Measurements from ENCODE around the gene KCNAB2.

DNA sequence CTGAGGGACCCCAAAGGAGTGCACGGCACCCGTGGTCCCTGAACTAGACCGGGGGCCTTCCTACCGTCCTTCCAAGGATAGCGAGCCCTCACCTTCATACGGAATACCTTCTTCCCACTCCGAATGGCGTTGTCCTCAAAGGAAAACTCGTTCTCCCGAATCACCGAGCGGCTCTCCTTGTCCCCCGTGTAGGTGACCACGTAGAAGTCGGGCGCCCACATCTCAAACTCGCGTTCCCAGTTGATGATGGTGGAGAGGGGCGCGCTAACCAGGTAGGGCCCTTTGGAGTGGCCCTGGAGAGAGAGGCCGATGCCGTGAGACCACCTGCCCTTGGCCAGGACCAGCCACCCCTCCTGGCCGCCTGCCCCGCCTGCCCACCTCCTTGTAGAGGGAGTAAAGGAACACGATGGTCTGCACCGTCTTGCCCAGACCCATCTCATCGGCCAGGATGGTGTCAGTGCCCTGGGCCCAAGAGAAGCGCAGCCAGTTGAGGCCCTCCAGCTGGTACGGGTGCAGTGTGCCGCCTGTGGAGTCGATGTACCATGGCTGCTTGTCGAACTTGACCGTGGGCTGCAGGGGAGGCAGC lies 96.4 kb downstream of the KCNAB2 start:
- no peak for TF ChIP-seq GABPA (IDR thresholded peaks at IDR 0.05 in 1 of 2, conservative IDR thresholded peaks at IDR 0.05 in 1 of 2)
- no peak for TF ChIP-seq MAX (IDR thresholded peaks at IDR 0.05)
- TF ChIP-seq, protein P1, sequence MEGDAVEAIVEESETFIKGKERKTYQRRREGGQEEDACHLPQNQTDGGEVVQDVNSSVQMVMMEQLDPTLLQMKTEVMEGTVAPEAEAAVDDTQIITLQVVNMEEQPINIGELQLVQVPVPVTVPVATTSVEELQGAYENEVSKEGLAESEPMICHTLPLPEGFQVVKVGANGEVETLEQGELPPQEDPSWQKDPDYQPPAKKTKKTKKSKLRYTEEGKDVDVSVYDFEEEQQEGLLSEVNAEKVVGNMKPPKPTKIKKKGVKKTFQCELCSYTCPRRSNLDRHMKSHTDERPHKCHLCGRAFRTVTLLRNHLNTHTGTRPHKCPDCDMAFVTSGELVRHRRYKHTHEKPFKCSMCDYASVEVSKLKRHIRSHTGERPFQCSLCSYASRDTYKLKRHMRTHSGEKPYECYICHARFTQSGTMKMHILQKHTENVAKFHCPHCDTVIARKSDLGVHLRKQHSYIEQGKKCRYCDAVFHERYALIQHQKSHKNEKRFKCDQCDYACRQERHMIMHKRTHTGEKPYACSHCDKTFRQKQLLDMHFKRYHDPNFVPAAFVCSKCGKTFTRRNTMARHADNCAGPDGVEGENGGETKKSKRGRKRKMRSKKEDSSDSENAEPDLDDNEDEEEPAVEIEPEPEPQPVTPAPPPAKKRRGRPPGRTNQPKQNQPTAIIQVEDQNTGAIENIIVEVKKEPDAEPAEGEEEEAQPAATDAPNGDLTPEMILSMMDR (IDR thresholded peaks at IDR 0.05; ENCODE audit: low read depth, low read length, missing input control) = no peak
- TF ChIP-seq JUND (IDR thresholded peaks at IDR 0.05) = no peak
- no peak for TF ChIP-seq SP1 (IDR thresholded peaks at IDR 0.05)
- TF ChIP-seq, protein P2, sequence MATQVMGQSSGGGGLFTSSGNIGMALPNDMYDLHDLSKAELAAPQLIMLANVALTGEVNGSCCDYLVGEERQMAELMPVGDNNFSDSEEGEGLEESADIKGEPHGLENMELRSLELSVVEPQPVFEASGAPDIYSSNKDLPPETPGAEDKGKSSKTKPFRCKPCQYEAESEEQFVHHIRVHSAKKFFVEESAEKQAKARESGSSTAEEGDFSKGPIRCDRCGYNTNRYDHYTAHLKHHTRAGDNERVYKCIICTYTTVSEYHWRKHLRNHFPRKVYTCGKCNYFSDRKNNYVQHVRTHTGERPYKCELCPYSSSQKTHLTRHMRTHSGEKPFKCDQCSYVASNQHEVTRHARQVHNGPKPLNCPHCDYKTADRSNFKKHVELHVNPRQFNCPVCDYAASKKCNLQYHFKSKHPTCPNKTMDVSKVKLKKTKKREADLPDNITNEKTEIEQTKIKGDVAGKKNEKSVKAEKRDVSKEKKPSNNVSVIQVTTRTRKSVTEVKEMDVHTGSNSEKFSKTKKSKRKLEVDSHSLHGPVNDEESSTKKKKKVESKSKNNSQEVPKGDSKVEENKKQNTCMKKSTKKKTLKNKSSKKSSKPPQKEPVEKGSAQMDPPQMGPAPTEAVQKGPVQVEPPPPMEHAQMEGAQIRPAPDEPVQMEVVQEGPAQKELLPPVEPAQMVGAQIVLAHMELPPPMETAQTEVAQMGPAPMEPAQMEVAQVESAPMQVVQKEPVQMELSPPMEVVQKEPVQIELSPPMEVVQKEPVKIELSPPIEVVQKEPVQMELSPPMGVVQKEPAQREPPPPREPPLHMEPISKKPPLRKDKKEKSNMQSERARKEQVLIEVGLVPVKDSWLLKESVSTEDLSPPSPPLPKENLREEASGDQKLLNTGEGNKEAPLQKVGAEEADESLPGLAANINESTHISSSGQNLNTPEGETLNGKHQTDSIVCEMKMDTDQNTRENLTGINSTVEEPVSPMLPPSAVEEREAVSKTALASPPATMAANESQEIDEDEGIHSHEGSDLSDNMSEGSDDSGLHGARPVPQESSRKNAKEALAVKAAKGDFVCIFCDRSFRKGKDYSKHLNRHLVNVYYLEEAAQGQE (IDR thresholded peaks at IDR 0.05) = no peak
- no peak for TF ChIP-seq TAF1 (conservative IDR thresholded peaks at IDR 0.05)
- no peak for TF ChIP-seq YY1 (IDR thresholded peaks at IDR 0.05)
- TF ChIP-seq, protein P3, sequence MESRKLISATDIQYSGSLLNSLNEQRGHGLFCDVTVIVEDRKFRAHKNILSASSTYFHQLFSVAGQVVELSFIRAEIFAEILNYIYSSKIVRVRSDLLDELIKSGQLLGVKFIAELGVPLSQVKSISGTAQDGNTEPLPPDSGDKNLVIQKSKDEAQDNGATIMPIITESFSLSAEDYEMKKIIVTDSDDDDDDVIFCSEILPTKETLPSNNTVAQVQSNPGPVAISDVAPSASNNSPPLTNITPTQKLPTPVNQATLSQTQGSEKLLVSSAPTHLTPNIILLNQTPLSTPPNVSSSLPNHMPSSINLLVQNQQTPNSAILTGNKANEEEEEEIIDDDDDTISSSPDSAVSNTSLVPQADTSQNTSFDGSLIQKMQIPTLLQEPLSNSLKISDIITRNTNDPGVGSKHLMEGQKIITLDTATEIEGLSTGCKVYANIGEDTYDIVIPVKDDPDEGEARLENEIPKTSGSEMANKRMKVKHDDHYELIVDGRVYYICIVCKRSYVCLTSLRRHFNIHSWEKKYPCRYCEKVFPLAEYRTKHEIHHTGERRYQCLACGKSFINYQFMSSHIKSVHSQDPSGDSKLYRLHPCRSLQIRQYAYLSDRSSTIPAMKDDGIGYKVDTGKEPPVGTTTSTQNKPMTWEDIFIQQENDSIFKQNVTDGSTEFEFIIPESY (IDR thresholded peaks at IDR 0.05) = no peak
- no peak for TF ChIP-seq FOXA1 (IDR thresholded peaks at IDR 0.05)
- no peak for TF ChIP-seq NR2F2 (IDR thresholded peaks at IDR 0.05)

Data from liver (tissue), 3 donors.